CD4-positive, alpha-beta T cell treated with Interferon alpha-2 for 1 hour (primary cell): Measurements from ENCODE around the gene ARX.

Experiments
- DNase-seq, 2 donors: peaks; one replicate each; pipeline ENCODE4 v3.0.0-alpha.2; 2020 to 2022

ARX gene

DNA sequence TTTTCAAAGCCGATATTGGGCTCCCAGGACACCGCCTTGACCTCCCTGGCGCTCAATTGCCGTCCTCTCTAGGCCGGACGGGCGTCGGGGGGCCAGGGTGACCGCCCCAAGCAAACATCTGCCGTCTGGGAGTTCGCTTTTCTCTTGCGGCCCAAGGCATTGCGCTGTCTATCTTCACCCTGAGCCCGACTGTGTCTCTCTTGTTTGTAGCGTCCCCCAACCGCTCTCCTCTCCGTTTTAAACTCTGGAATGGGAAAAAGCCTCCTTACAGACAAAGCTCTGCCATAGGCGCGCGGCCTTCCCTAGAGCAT, 551 bp upstream of the ARX start:
- DNase-seq = no peak

DNA sequence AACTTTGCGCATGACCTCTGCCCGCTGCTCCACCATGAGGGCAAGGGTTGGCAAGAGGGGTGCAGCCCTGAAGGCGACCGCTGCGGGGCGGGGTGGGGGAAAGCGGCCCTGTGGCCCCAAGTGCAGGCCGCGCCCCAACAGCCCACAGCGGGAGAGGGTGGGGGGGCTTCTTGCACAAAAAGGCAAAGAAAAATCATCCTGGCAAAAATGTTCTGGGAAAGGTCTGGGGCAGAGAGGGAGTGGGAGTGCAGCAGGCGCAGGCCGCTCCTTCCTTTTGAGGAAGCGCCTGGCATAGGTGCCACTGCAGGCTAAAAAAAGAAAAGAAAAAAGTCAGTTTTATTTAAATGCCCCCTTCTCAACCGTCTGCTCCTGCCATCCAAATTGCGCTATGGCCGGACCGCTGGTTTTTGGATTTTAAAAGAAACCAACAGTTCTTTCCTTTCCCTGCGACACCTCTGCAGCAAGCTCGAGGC, 1.4 kb downstream of the ARX start:
- DNase-seq = no peak

- peak in 1 of 2 donors; percentile 21 for DNase-seq
Measured at GRCh38 chrX:25013632-25014365, 2.0 kb downstream of the ARX start.

DNA sequence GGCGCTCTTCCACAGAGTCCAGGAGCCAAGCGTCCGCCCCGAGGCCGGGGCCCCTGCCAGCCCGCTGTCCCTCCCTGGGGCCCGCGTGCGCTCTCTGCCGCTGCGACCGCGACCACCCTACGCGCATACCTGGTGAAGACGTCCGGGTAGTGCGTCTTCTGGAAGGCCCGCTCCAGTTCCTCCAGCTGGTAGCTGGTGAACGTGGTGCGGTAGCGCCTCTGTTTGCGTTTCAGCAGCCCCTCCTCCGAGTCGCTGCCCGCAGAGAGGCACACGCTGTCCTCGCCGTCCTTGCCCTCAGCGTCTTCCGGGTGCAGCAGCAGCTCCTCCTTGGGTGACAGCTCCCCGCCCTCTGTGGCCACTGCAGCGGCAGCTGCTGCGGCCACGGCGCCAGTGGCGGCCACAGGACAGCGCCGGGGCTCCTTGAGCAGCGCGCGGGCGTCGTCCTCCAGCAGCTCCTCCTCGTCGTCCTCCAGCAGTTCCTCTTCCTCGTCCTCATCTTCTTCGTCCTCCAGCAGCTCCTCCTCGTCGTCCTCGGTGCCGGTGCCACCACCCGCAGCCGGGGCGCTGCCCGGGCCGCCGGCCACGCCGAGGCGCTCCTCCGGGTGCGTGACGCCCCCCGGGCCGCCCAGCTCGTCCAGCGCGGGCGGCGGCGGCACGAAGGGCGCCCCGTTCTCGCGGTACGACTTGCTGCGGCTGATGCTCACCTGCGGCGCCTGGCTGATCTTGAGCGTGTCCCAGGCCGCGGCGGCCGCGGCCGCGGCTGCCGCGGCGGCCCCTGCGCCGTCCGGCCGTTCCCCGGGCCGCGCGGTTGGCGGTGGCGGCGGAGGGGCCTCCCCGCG, 2.8 kb downstream of the ARX start:
- DNase-seq = no peak

DNA sequence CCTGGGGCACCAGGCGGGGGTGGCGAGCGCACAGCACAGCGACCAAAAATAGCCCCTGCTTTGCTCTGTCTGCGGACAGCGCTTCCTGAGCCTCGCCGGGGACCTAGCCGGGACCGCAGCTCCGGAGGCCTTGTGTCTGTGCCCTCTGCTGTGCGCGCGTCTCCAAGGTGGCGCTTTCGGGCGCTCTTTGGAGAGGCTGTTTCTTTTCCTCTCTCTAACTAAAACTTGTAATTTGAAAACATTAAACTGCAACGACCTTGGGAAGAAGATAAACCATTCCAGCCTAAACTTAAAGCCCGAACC, 3.4 kb downstream of the ARX start:
- no peak for DNase-seq

- DNase-seq = no peak
Measured at GRCh38 chrX:25011589-25012432, 4.0 kb downstream of the ARX start.

DNA sequence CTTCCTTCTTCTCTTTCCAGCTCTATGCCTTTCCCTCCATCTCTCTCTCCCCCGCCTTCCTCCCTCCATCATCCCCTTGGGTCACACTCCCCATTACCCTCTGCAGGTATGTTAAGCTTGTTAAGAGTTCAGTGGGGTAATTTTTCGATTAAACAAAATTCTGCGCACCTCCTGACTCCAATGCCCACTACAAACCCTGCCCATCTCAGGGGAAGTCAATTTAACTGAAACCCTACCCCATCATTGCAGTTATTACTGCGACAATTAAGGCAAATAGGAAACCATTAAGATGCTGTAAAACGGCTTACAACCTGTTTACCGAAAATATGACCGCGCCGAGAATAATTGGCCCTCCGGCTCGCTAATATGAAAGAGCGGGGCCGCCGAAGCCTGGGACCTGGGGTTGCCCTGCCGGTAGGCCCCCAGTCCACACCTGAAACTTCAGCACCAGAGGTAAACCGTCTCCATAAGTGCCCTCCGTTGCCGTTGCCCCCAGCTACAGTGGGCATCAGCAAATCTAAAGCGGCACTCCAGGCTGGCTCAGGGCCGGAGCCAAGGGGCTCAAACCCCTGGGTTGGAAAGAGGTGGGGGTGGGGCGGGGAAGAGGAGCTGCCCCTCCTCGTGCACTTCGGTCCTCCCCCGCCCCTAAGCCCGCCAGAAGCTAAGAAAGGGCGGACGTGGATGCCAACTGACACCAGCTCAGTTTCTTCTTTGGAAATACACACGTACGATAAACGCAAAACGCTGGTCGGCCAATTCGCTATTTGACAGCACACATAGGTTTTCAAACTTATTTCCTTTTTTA, 4.8 kb downstream of the ARX start:
- no peak for DNase-seq

DNA sequence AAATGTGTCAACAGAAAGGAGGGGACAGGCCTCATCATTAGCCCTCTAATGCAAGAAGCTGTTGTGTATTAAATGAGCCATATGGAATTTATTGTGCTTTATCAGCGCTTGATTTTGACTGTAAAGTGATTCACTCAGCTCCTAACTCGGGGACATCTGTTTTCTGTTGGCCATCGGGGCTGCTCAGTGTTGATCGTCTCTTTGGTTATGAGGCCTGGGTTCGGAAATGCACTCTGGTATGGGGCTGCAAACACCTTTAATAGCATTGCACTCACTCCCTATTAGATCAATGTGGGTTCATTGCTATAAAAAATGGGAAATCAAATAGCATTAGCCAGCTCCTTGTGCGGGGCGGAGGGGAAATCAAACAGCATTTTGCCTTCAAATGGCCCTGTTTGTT, 6.4 kb downstream of the ARX start:
- DNase-seq = no peak

- DNase-seq = no peak
Measured at GRCh38 chrX:25007059-25008053, 8.4 kb downstream of the ARX start.

- DNase-seq = no peak
Measured at GRCh38 chrX:25006586-25007058, 9.1 kb downstream of the ARX start.

GRCh38 chrX:25005382-25006185, 10.2 kb downstream of the ARX start:
- DNase-seq = no peak

DNA sequence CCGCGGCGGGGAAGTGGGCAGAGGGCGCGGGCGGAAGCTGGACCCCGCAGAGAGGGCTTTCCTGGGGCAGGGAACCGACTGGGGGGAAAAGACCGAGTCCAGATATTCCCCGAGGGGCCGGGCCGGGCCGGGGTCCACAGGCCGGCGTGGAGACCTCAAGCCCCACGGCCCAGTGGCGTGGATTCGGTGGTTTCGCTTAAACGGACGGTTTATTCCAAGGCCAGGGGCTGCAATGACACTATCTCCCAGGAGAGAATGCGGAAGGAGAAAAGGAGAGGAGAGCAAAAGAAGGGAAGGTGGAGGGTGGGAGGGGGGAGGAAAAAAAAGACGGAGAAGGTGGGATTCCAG, 10.8 kb downstream of the ARX start:
- no peak for DNase-seq

DNA sequence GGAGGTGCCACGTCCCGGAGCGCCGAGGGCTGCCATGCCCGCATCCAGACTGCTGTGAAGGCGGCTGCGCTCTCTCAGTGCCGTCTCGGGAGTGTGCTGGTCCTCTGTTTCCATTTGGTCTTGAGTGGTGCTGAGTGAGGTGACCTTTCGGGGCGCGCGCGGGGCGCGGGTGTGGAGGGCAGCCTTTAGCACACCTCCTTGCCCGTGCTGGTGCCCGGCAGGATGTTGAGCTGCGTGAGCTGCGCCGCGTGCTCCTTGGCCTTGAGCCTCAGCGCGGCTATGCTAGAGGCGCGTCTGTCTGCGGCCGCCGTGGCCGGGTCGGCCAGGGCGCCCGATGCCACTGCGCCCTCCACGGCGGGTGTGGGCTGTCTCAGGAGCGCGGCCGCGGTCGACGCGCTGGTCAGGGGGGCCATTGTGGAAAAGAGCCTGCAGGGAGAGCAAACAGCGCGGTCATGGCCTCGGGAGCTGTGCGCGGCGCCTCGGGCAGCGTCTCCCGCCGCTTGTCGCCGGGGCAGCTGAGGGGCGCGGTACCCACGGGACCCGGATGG, 11.2 kb downstream of the ARX start:
- no peak for DNase-seq

GRCh38 chrX:25004040-25004439, 11.7 kb downstream of the ARX start:
- no peak for DNase-seq

DNA sequence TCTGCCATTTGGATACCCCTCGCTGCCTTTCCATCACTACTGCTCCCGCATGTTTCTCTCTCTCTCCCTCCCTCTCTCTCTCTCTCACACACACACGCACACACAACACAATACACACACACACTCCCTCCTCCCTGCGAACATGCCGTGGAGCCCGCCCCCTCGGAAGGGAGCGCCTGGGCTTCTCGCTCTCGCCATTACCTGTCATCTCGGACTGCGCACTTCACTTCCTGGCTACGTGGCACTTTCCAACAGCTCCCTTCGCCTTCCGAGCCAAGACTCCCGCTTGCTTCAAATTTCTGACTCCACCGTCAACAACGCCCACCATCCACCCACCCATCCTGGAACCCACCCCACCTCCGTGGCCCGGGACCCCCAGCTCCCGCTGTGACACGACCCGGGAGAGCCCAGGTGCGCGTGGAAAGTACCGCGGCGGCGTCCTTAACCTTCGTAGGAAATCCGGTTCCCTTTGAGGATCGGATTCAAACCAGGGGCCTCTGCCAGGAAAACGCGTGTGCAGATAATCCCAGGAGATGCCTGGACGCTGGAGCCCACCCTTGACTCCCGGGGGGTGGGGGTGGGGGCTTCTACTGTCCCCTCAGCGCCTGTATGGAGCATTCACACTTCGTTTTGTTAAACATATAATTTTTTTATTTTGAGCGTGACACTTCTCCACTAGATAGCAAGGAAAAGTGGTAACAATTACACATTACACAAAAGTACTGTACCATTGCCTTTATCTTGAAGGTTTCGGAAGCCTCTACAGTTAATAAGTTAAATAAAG, 12.5 kb downstream of the ARX start:
- no peak for DNase-seq

DNA sequence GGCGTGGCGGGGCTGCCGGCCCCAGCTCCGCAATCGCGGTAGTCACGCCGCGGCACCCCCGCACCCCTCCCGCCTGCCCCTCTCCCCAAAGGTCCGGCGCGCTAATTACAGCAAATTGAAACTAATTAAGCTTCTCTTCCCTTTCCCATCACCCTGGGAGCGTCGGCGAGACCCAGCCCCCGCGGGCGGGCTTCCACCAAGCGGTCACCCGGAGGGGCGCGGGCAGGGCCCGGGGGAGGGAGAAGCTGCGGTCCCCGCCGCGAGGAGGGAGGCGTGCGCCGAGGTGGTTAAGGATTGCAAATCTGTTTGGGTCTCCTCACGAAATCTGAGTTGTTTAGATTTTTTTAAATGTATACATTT, 13.1 kb downstream of the ARX start:
- no peak for DNase-seq

DNA sequence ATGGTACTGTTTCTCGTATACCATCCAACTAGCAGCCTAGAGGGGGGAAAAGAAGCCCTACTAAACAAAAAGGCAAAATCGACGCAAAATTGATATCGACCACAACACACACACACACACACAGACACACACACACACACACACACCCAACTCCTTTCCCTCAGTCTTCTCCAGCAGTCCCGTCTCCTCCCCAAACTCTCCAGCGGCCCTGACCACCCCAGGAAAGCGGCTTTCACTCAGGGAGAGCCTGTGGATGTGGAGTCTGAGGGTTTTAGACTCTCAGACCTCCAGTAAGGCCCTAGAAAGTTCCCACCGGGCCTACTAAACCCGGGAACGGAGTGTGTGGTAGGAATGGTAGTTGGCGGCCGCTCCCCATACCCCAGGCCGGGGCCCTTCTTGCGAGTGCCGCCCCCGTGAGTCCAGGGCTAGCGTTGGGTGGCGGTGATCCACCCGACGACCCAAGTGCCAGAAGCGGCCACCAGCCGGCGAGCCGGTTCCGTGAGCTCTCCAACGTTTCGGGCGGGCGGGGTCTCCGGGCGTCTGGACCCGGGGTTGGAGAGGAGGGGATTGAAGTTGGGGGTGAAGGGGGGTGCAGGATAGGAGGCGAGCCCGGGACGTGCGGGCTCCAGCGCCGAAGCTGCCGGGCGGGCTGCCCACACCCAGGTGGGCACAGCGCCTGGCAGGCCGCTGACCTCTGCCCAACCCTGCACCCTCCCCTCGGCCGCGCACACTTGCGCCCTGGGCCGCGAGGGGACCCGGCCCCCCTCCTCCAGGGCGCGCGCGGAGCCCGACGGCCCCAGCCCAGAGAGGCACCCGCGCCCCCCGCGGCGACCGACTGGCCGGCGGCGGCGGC, 13.7 kb downstream of the ARX start:
- no peak for DNase-seq

- no peak for DNase-seq
Measured at GRCh38 chrX:24999511-24999910, 16.3 kb downstream of the ARX start.
